Neuronal stem cell (in vitro differentiated cells): ENCODE results near the gene WDR86.
A peak's percentile ranks its signal among the peaks of the same experiment; 100 is the strongest.

Source experiments
- DNase-seq: peaks from one replicate; pipeline ENCODE4 v3.0.0-alpha.2; 2013; ENCODE audit warnings: low spot score
- H2AFZ ChIP-seq: one replicate; pipeline ENCODE4 v1.6.1; 2013; ENCODE audit warnings: mild to moderate bottlenecking, low read length, inconsistent platforms
- H2AK5ac ChIP-seq: 2 replicates; pipeline ENCODE4 v1.6.1; 2013; ENCODE audit warnings: low read depth, mild to moderate bottlenecking, inconsistent platforms, low read length, moderate library complexity, mixed read lengths
- H2BK120ac ChIP-seq: 2 replicates; pipeline ENCODE4 v1.6.1; 2013; ENCODE audit warnings: low read depth, mild to moderate bottlenecking, inconsistent platforms, low read length, moderate library complexity, mixed read lengths
- H2BK12ac ChIP-seq: one replicate; pipeline ENCODE4 v1.6.1; 2013; ENCODE audit warnings: low read length, inconsistent platforms
- H2BK15ac ChIP-seq: 2 replicates; pipeline ENCODE4 v1.6.1; 2013; ENCODE audit warnings: mild to moderate bottlenecking, low read length, inconsistent platforms, mixed read lengths
- H2BK5ac ChIP-seq: one replicate; pipeline ENCODE4 v1.6.1; 2013; ENCODE audit warnings: inconsistent platforms, mild to moderate bottlenecking, low read length, moderate library complexity
- H3K14ac ChIP-seq: one replicate; pipeline ENCODE4 v1.6.1; 2013; ENCODE audit warnings: low read length, inconsistent platforms
- H3K18ac ChIP-seq: 2 replicates; pipeline ENCODE4 v1.6.1; 2013; ENCODE audit warnings: low read length, inconsistent platforms
- H3K23ac ChIP-seq: 2 replicates; pipeline ENCODE4 v1.6.1; 2013; ENCODE audit warnings: low read depth, mild to moderate bottlenecking, mixed read lengths, low read length, inconsistent platforms; ENCODE audit not compliant: poor library complexity
- H3K27ac ChIP-seq: replicated peaks from 3 replicates; pipeline ENCODE4 v1.5.1; 2013; ENCODE audit warnings: low read length, inconsistent platforms
- H3K27me3 ChIP-seq, 3 experiments: 2 replicates each; pipeline ENCODE4 v1.6.1; 2013; ENCODE audit warnings: low read length in 3 of 3, mild to moderate bottlenecking in 2 of 3, inconsistent platforms in 1 of 3, low read depth in 1 of 3, mixed read lengths in 1 of 3, moderate library complexity in 1 of 3; ENCODE audit not compliant: control insufficient read depth in 3 of 3, insufficient read depth in 3 of 3
- H3K36me3 ChIP-seq, 2 donors: replicated peaks in 1 of 2; 2 replicates each; pipeline ENCODE4 v1.6.1; 2013; ENCODE audit warnings: low read length in 2 of 2; ENCODE audit not compliant: control insufficient read depth in 2 of 2, insufficient read depth in 2 of 2
- H3K4ac ChIP-seq: 2 replicates; pipeline ENCODE4 v1.6.1; 2013; ENCODE audit warnings: inconsistent platforms, mild to moderate bottlenecking, low read length, moderate library complexity
- H3K4me1 ChIP-seq, 2 donors: 1 replicate in 1 of 2; 2 replicates in 1 of 2; pipeline ENCODE4 v1.6.1; 2013; ENCODE audit warnings: low read length in 2 of 2, low read depth in 1 of 2; ENCODE audit not compliant: control insufficient read depth in 2 of 2, insufficient read depth in 1 of 2
- H3K4me2 ChIP-seq: one replicate; pipeline ENCODE4 v1.6.1; 2013; ENCODE audit warnings: mild to moderate bottlenecking, low read length, inconsistent platforms; ENCODE audit not compliant: insufficient read depth, poor library complexity, severe bottlenecking
- H3K4me3 ChIP-seq, 2 donors: 2 replicates each; pipeline ENCODE4 v1.5.1; 2013; ENCODE audit warnings: low read length in 2 of 2, mild to moderate bottlenecking in 2 of 2, inconsistent platforms in 1 of 2, moderate library complexity in 1 of 2
- H3K79me1 ChIP-seq: one replicate; pipeline ENCODE4 v1.6.1; 2013; ENCODE audit warnings: low read depth, mild to moderate bottlenecking, inconsistent platforms, low read length, moderate library complexity
- H3K9ac ChIP-seq: one replicate; pipeline ENCODE4 v1.6.1; 2013; ENCODE audit warnings: mild to moderate bottlenecking, low read depth, low read length, inconsistent platforms; ENCODE audit not compliant: poor library complexity
- H3K9me3 ChIP-seq, 2 donors: replicated peaks in 1 of 2; 2 replicates each; pipeline versions ENCODE3 to v1.6.1; 2013; ENCODE audit warnings: low read length in 2 of 2, mild to moderate bottlenecking in 2 of 2, inconsistent platforms in 1 of 2, low read depth in 1 of 2, mixed read lengths in 1 of 2, moderate library complexity in 1 of 2; ENCODE audit not compliant: control insufficient read depth in 2 of 2, insufficient read depth in 1 of 2
- H4K8ac ChIP-seq: one replicate; pipeline ENCODE4 v1.6.1; 2013; ENCODE audit warnings: low read depth, mild to moderate bottlenecking, inconsistent platforms, low read length, moderate library complexity
- H4K91ac ChIP-seq: one replicate; pipeline ENCODE4 v1.6.1; 2013; ENCODE audit warnings: low read length, low read depth, mild to moderate bottlenecking, inconsistent platforms; ENCODE audit not compliant: poor library complexity
- WGBS, 2 donors: extraction: QIAGEN DNeasy Blood & Tissue Kit; methylation state at CpG; one replicate each; pipeline ENCODE4 v1.1.7; 2013; ENCODE audit warnings: missing lambda C conversion rate in 2 of 2, mixed read lengths in 1 of 2; ENCODE audit not compliant: insufficient read length in 2 of 2, insufficient replicate concordance in 1 of 2; ENCODE audit errors: extremely low coverage in 2 of 2; 5-methylcytosine and 5-hydroxymethylcytosine counted together

Gene WDR86

DNA sequence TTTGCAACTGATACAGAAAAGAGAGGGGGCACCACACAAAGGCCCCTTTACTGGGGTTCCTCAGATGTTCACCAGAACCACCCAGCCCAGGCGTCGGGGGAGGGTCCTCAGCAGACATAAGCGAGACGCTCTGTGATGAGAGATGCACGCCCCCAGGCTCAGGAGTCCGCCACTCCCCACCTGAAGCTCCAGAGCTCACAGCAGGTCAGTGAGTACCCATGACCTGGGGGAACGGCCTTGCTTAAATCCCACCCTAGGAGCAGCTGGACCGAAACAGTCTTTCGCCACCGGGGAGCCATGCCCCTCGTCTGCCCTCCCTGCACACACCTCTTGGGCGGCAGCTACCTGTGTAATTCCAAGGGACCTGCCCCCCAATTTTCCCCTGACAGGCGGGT, 27.3 kb upstream of the WDR86 start:
- peaks cover 0 to 76% (median 8%) of the 10 kb centered on the region in 3 experiments for H3K27me3 ChIP-seq
- H3K79me1 ChIP-seq, result no peaks in the 10 kb centered on the region
- no peak overlapping the region for H3K23ac ChIP-seq
- H3K4ac ChIP-seq, result no peak overlapping the region
- H3K27ac ChIP-seq, result no peak overlapping the region
- no peak overlapping the region for H2AFZ ChIP-seq
- DNase-seq, result no peak
- no peak overlapping the region for H4K8ac ChIP-seq
- peaks cover 7 to 10% of the 10 kb centered on the region in 2 donors for H3K4me1 ChIP-seq
- H2AK5ac ChIP-seq, result peak overlapping the region; percentile 49
- no peak overlapping the region for H2BK5ac ChIP-seq
- no peak overlapping the region for H4K91ac ChIP-seq
- H3K9ac ChIP-seq, result no peak overlapping the region
- no peaks in the 10 kb centered on the region for H3K36me3 ChIP-seq
- no peak overlapping the region for H3K14ac ChIP-seq
- peak overlapping the region; percentile 2 for H3K18ac ChIP-seq
- peaks cover 2 to 7% of the 10 kb centered on the region in 2 donors for H3K9me3 ChIP-seq
- H2BK12ac ChIP-seq, result no peak overlapping the region
- H3K4me3 ChIP-seq, result no peak overlapping the region
- no CpG with 5 or more reads among the region's 13 CpGs for WGBS, 2 donors
- H2BK15ac ChIP-seq, result no peak overlapping the region
- no peak overlapping the region for H2BK120ac ChIP-seq
- H3K4me2 ChIP-seq, result no peak overlapping the region

DNA sequence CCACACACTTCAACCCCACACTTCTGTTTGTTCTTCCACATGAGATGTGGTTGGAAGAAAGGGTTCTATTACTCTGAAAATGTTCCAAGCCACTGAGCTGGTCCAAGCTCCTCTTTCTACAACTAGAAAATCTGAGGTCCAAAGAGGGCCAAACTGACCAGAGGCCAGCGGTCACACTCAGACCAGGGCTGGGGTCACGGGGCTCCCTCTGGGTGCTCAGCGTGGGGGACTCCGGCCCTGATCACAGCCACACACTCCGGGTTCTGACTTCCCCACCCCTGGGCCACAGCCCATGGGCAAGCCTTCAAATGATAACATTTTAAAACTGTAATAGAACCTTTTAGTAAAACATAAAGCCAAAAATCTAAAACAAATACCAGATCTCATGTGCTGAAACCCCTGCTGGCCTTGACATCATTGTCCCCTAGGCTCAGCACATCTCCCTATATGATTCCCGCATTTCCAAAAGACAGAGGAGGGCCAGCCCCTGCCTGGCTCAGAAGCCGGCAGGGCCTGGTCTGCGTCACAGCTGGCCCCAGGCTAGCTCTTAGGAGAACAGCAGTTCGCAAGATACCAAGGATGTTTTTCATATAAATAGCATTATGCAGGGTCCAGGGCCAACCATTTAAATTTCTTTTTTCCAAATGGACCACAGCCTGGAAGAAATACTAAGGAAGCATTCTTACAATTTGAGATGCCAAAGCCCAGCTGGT, 26.8 kb upstream of the WDR86 start:
- no peak for DNase-seq
- Histone ChIP-seq H3K4me3 (no peak overlapping the region), H3K27me3 (peaks cover 0 to 74% (median 8%) of the 10 kb centered on the region in 3 experiments), H3K23ac (no peak overlapping the region), H2BK5ac (no peak overlapping the region), H4K8ac (no peak overlapping the region), H3K4ac (no peak overlapping the region), H3K14ac (no peak overlapping the region), H4K91ac (no peak overlapping the region), H2BK120ac (no peak overlapping the region), H3K79me1 (no peaks in the 10 kb centered on the region), H2BK15ac (no peak overlapping the region), H3K4me2 (no peak overlapping the region), H3K9ac (no peak overlapping the region), H3K4me1 (peaks cover 7 to 10% of the 10 kb centered on the region in 2 donors), H2AFZ (no peak overlapping the region), H3K36me3 (no peaks in the 10 kb centered on the region), H2BK12ac (no peak overlapping the region), H2AK5ac (peak overlapping the region; percentile 49), H3K18ac (no peak overlapping the region), H3K9me3 (peaks cover 2 to 7% of the 10 kb centered on the region in 2 donors), H3K27ac (no peak overlapping the region)
- WGBS, 2 donors, result no CpG with 5 or more reads among the region's 9 CpGs

DNA sequence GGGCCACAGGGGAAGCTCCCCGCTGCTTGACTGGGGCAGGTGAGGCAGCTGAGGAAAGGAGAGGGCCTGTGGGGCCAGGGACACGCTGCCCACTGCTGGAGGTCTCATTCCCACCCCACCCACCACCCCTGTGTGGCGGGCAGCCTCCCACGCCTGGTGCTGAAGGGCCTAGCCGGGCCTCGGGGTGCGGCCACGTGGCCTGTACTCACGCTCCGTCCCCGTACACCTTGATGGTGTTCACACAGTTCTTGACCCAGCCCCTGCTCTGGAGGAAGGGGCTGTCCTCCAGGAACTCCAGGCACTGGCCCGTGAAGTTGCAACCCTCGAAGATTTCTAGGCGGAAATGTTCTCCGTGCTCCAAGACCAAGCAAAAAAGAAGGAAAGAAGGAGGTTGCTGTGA, 26.1 kb upstream of the WDR86 start:
- H2BK120ac ChIP-seq, result no peak overlapping the region
- no peak overlapping the region for H3K4me3 ChIP-seq

DNA sequence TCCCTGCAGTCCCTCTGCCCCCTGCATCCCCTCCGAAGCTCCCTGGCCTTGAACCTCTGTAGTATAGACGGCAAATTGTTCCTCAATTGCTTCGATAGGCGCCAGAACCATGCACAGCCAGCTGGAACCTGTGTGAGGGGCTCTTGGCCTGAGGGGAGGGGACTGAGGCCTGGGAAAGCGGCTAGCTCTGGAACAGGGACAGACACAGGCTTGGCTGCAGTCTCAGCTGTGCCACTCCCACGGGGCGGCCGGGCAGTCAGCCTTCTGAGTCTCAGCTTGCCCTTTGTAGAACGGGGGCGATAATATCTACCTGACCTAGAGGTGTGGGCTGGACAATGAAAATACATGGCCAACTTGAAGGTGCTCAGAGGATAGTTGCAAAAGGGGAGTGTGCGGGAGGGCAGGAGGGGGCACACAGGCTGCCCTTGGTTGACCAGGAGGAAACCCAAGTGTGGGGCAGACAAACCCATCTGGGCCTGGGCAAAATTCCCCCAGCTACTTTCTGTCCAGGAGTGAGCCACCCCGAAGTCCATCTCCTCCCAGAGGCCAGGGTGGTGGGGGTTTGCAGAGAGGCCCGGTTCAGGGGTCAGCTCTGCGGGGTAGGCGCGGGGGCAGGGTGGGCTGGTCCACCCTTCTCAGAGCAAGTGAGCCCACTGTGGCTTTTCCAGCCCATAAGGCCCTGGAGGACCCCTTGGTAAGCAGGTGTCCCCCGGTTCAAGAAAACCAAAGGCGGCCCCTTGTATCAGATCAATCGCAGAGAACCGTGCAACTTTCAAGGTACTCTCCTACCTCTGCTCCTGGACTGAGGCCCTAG, 25.5 kb upstream of the WDR86 start:
- WGBS, 2 donors, result no CpG with 5 or more reads among the region's 20 CpGs
- Histone ChIP-seq H4K91ac (no peak overlapping the region), H2AK5ac (peak overlapping the region; percentile 70), H2BK120ac (peak overlapping the region; percentile 32), H3K27me3 (peaks cover 0 to 64% (median 4%) of the 10 kb centered on the region in 3 experiments), H3K9me3 (peaks cover 2 to 7% of the 10 kb centered on the region in 2 donors), H3K18ac (peak overlapping the region; percentile 62), H2BK15ac (peak overlapping the region; percentile 30), H3K23ac (peak overlapping the region; percentile 69), H2AFZ (no peak overlapping the region), H3K4me2 (no peak overlapping the region), H2BK12ac (no peak overlapping the region), H3K4me1 (peaks cover 5 to 6% of the 10 kb centered on the region in 2 donors), H3K36me3 (no peaks in the 10 kb centered on the region), H3K4me3 (no peak overlapping the region), H3K4ac (no peak overlapping the region), H3K27ac (no peak overlapping the region), H3K14ac (peak overlapping the region; percentile 32), H3K9ac (no peak overlapping the region), H4K8ac (no peak overlapping the region), H3K79me1 (no peaks in the 10 kb centered on the region), H2BK5ac (no peak overlapping the region)
- DNase-seq, result no peak

More for the DNA sequence above, 26.1 kb upstream of the WDR86 start:
- no peak overlapping the region for H3K23ac ChIP-seq
- peaks cover 2 to 7% of the 10 kb centered on the region in 2 donors for H3K9me3 ChIP-seq
- H3K18ac ChIP-seq, result peak overlapping the region; percentile 62
- H3K4ac ChIP-seq, result no peak overlapping the region
- no peaks in the 10 kb centered on the region for H3K79me1 ChIP-seq
- no peak overlapping the region for H3K14ac ChIP-seq
- no peak for DNase-seq
- no peak overlapping the region for H3K27ac ChIP-seq
- no peaks in the 10 kb centered on the region for H3K36me3 ChIP-seq
- no peak overlapping the region for H2BK5ac ChIP-seq
- H2BK15ac ChIP-seq, result no peak overlapping the region
- H3K27me3 ChIP-seq, result peaks cover 0 to 71% (median 8%) of the 10 kb centered on the region in 3 experiments
- no peak overlapping the region for H4K8ac ChIP-seq
- H2BK12ac ChIP-seq, result no peak overlapping the region
- peaks cover 7 to 10% of the 10 kb centered on the region in 2 donors for H3K4me1 ChIP-seq
- WGBS, 2 donors, result no CpG with 5 or more reads among the region's 15 CpGs
- H3K9ac ChIP-seq, result no peak overlapping the region
- H3K4me2 ChIP-seq, result no peak overlapping the region
- no peak overlapping the region for H4K91ac ChIP-seq
- no peak overlapping the region for H2AFZ ChIP-seq
- H2AK5ac ChIP-seq, result no peak overlapping the region
